Testis (tissue), 2 donors: Measurements from ENCODE around the gene UGP2.

Experiments used
- POLR2A ChIP-seq: fragments of 450-650 bp; IDR thresholded peaks from one replicate; pipeline ENCODE4 v1.6.1; 2017; ENCODE audit warnings: antibody characterized with exemption, mild to moderate bottlenecking, moderate library complexity
- TF ChIP-seq, protein P1 (sequence below), 3 experiments: fragments of 450-650 bp in 2 of 3; fragments of 200-600 bp in 1 of 3; sonication (generic) in 1 of 3; IDR thresholded peaks; one replicate each; pipeline ENCODE4 v1.5.1; 2016 to 2019; ENCODE audit warnings: antibody characterized with exemption in 3 of 3, mild to moderate bottlenecking in 2 of 3, moderate library complexity in 1 of 3

GRCh38 chr2:63903003-63903402 lies 61.3 kb downstream of the UGP2 start:
- TF ChIP-seq, protein P1, sequence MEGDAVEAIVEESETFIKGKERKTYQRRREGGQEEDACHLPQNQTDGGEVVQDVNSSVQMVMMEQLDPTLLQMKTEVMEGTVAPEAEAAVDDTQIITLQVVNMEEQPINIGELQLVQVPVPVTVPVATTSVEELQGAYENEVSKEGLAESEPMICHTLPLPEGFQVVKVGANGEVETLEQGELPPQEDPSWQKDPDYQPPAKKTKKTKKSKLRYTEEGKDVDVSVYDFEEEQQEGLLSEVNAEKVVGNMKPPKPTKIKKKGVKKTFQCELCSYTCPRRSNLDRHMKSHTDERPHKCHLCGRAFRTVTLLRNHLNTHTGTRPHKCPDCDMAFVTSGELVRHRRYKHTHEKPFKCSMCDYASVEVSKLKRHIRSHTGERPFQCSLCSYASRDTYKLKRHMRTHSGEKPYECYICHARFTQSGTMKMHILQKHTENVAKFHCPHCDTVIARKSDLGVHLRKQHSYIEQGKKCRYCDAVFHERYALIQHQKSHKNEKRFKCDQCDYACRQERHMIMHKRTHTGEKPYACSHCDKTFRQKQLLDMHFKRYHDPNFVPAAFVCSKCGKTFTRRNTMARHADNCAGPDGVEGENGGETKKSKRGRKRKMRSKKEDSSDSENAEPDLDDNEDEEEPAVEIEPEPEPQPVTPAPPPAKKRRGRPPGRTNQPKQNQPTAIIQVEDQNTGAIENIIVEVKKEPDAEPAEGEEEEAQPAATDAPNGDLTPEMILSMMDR (IDR thresholded peaks at IDR 0.05), result no peak
- no peak for TF ChIP-seq POLR2A
